Gastrocnemius medialis (tissue), 4 donors: Measurements from ENCODE around the gene MTHFSD.

Experiments used
- POLR2A ChIP-seq, 2 donors: fragments of 450-650 bp; IDR thresholded peaks; one replicate each; pipeline ENCODE4 v1.6.1; 2017; ENCODE audit warnings: antibody characterized with exemption in 2 of 2, mild to moderate bottlenecking in 2 of 2, moderate library complexity in 2 of 2
- TF ChIP-seq, protein P1 (sequence below), 5 experiments: fragments of 450-650 bp in 3 of 5; fragments of 200-600 bp in 2 of 5; sonication (generic) in 2 of 5; IDR thresholded peaks in 4 of 5; conservative IDR thresholded peaks in 1 of 5; 1 replicate in 4 of 5; 2 replicates in 1 of 5; pipeline ENCODE4 v1.5.1; 2016 to 2019; ENCODE audit warnings: antibody characterized with exemption in 5 of 5, mild to moderate bottlenecking in 3 of 5, moderate library complexity in 3 of 5

DNA sequence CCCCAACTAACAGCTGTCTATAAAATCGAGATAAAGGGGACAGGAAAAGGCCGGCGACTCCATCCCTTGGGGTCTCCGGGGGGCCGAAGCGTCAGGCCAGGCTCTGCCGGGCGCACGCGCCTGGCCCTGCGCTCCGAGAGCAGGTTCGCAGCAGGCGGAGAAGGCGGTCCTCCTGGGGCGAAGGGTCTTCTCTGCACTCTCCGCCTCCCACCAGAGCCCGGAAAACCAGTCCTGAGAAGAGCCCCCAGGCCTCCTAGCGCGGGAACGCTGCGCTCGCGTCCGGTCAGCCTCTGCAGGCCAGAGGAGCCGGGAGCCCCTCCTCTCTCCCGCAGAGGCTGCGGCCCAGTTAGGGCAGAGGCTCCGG, 39.6 kb downstream of the MTHFSD start:
- TF ChIP-seq, protein P1, sequence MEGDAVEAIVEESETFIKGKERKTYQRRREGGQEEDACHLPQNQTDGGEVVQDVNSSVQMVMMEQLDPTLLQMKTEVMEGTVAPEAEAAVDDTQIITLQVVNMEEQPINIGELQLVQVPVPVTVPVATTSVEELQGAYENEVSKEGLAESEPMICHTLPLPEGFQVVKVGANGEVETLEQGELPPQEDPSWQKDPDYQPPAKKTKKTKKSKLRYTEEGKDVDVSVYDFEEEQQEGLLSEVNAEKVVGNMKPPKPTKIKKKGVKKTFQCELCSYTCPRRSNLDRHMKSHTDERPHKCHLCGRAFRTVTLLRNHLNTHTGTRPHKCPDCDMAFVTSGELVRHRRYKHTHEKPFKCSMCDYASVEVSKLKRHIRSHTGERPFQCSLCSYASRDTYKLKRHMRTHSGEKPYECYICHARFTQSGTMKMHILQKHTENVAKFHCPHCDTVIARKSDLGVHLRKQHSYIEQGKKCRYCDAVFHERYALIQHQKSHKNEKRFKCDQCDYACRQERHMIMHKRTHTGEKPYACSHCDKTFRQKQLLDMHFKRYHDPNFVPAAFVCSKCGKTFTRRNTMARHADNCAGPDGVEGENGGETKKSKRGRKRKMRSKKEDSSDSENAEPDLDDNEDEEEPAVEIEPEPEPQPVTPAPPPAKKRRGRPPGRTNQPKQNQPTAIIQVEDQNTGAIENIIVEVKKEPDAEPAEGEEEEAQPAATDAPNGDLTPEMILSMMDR (IDR thresholded peaks at IDR 0.05 in 4 of 5, conservative IDR thresholded peaks at IDR 0.05 in 1 of 5), result no peak
- TF ChIP-seq POLR2A (IDR thresholded peaks at IDR 0.05), result no peak
